H1 (cell line): ENCODE results near the gene PDRG1. TPM values are rescaled to one million over a fixed set of nuclear protein-coding genes. Genes with fewer than 3 reads are reported as not detected.

Experiments
- CTCF ChIA-PET: fragments of 300-600 bp; sonication (Branson Sonifier 250); formaldehyde crosslinking; loops from one replicate; lab custom pipeline; 2021; ENCODE audit not compliant: partially characterized antibody; lab: Charles Lee
- POLR2A ChIA-PET: fragments of 300-600 bp; sonication (Branson Sonifier 250); formaldehyde crosslinking; loops from one replicate; lab custom pipeline; 2021; ENCODE audit warnings: inconsistent platforms; ENCODE audit not compliant: partially characterized antibody; lab: Charles Lee
- DNase-seq, 2 experiments: peaks; one replicate each; pipeline versions ENCODE4 v3.0.0 to v3.0.0-alpha.2; 2010 to 2022; ENCODE audit warnings: low spot score in 2 of 2, low read depth in 1 of 2, mixed read lengths in 1 of 2
- FAIRE-seq: peaks from 2 replicates; lab custom pipeline; 2011; peaks lifted over from hg19 to GRCh38; lab: Jason Lieb, UNC
- H2AFZ ChIP-seq: 2 replicates; pipeline ENCODE4 v1.8.1; 2012; ENCODE audit warnings: low read length, inconsistent platforms
- H2AK5ac ChIP-seq: 2 replicates; pipeline ENCODE4 v1.6.1; 2013; ENCODE audit warnings: low read depth, low read length
- H2BK120ac ChIP-seq: replicated peaks from 2 replicates; pipeline ENCODE3; 2013; ENCODE audit warnings: low read depth, low read length, inconsistent platforms
- H2BK12ac ChIP-seq: 2 replicates; pipeline ENCODE4 v1.6.1; 2013; ENCODE audit warnings: low read depth, low read length
- H2BK15ac ChIP-seq: 2 replicates; pipeline ENCODE4 v1.6.1; 2013; ENCODE audit warnings: low read length
- H2BK20ac ChIP-seq: 2 replicates; pipeline ENCODE4 v1.6.1; 2013; ENCODE audit warnings: low read length
- H2BK5ac ChIP-seq: 2 replicates; pipeline ENCODE4 v1.6.1; 2013; ENCODE audit warnings: low read depth, low read length
- H3K14ac ChIP-seq: 2 replicates; pipeline ENCODE4 v1.6.1; 2013; ENCODE audit warnings: inconsistent platforms; ENCODE audit not compliant: insufficient read length
- H3K18ac ChIP-seq: 2 replicates; pipeline ENCODE4 v1.6.1; 2013; ENCODE audit warnings: low read length; ENCODE audit errors: extremely low read depth
- H3K23ac ChIP-seq: 2 replicates; pipeline ENCODE4 v1.6.1; 2013; ENCODE audit warnings: inconsistent platforms; ENCODE audit not compliant: insufficient read length
- H3K23me2 ChIP-seq: 2 replicates; pipeline ENCODE4 v1.6.1; 2013; ENCODE audit warnings: low read depth, low read length
- H3K27ac ChIP-seq: 2 replicates; pipeline ENCODE4 v1.6.1; 2011; ENCODE audit warnings: low read depth, low read length, inconsistent platforms
- H3K27me3 ChIP-seq, 4 experiments: replicated peaks in 1 of 4; 1 replicate in 1 of 4; 2 replicates in 3 of 4; pipeline versions ENCODE4 v1.6.1 to v1.8.1; 2011 to 2013; ENCODE audit warnings: low read length in 3 of 4, mild to moderate bottlenecking in 3 of 4, inconsistent platforms in 2 of 4, mixed read lengths in 2 of 4, moderate library complexity in 1 of 4; ENCODE audit not compliant: control insufficient read depth in 3 of 4, insufficient read depth in 3 of 4; ENCODE audit errors: extremely low read depth in 1 of 4
- H3K36me3 ChIP-seq, 4 experiments: 2 replicates each; pipeline versions ENCODE4 v1.6.1 to v1.8.1; 2011 to 2013; ENCODE audit warnings: mild to moderate bottlenecking in 4 of 4, low read length in 3 of 4, moderate library complexity in 2 of 4, control low read depth in 1 of 4, inconsistent platforms in 1 of 4; ENCODE audit not compliant: insufficient read depth in 4 of 4, control insufficient read depth in 2 of 4
- H3K4ac ChIP-seq: replicated peaks from 2 replicates; pipeline ENCODE3; 2013; ENCODE audit warnings: low read length, low read depth, mixed read lengths, inconsistent platforms; ENCODE audit not compliant: insufficient read length
- H3K4me1 ChIP-seq, 4 experiments: replicated peaks in 1 of 4; 1 replicate in 1 of 4; 2 replicates in 3 of 4; pipeline versions ENCODE4 v1.6.1 to v1.8.1; 2011 to 2013; ENCODE audit warnings: low read length in 3 of 4, inconsistent platforms in 2 of 4, mixed read lengths in 1 of 4; ENCODE audit not compliant: insufficient read depth in 4 of 4, control insufficient read depth in 3 of 4
- H3K4me2 ChIP-seq, 2 experiments: 2 replicates each; pipeline versions ENCODE4 v1.6.1 to v1.8.1; 2011 to 2013; ENCODE audit warnings: low read depth in 2 of 2, low read length in 2 of 2, control low read depth in 1 of 2, inconsistent platforms in 1 of 2, mild to moderate bottlenecking in 1 of 2; ENCODE audit not compliant: insufficient read depth in 1 of 2
- H3K4me3 ChIP-seq, 4 experiments: fragments of 200-600, 300-600 bp in 1 of 4; sonication (generic), shearing (Covaris generic), sonication (Bioruptor Twin) in 1 of 4; 2 replicates each; pipeline versions ENCODE4 v1.5.1 to v1.8.1; 2011 to 2016; ENCODE audit warnings: low read length in 4 of 4, low read depth in 3 of 4, control low read depth in 2 of 4, inconsistent platforms in 2 of 4, mild to moderate bottlenecking in 2 of 4, mixed read lengths in 1 of 4, moderate library complexity in 1 of 4; ENCODE audit not compliant: insufficient read depth in 2 of 4; ENCODE audit errors: extremely low read depth in 1 of 4
- H3K56ac ChIP-seq: replicated peaks from 2 replicates; pipeline ENCODE3; 2013; ENCODE audit warnings: low read depth, mild to moderate bottlenecking, mixed read lengths, low read length, inconsistent platforms; ENCODE audit not compliant: insufficient read length
- H3K79me1 ChIP-seq: 2 replicates; pipeline ENCODE4 v1.6.1; 2013; ENCODE audit warnings: low read depth, low read length, control low read depth
- H3K79me2 ChIP-seq, 2 experiments: 2 replicates each; pipeline versions ENCODE4 v1.6.1 to v1.8.1; 2012 to 2013; ENCODE audit warnings: low read length in 2 of 2, mild to moderate bottlenecking in 2 of 2, inconsistent platforms in 1 of 2; ENCODE audit not compliant: insufficient read depth in 2 of 2, control insufficient read depth in 1 of 2
- H3K9ac ChIP-seq, 4 experiments: replicated peaks in 1 of 4; 1 replicate in 1 of 4; 2 replicates in 3 of 4; pipeline versions ENCODE4 v1.6.1 to v1.8.1; 2011 to 2013; ENCODE audit warnings: low read depth in 3 of 4, low read length in 3 of 4, control low read depth in 2 of 4, mild to moderate bottlenecking in 2 of 4, moderate library complexity in 2 of 4, inconsistent platforms in 1 of 4; ENCODE audit errors: extremely low read depth in 1 of 4
- H3K9me3 ChIP-seq, 2 experiments: 2 replicates each; pipeline versions ENCODE4 v1.6.1 to v1.8.1; 2012 to 2013; ENCODE audit warnings: mild to moderate bottlenecking in 2 of 2, moderate library complexity in 2 of 2, control low read depth in 1 of 2, inconsistent platforms in 1 of 2, low read depth in 1 of 2, low read length in 1 of 2, mixed read lengths in 1 of 2; ENCODE audit not compliant: insufficient read depth in 2 of 2
- H4K20me1 ChIP-seq, 2 experiments: replicated peaks in 1 of 2; 2 replicates each; pipeline versions ENCODE3 to v1.8.1; 2011 to 2013; ENCODE audit warnings: inconsistent platforms in 2 of 2, low read length in 2 of 2, mild to moderate bottlenecking in 1 of 2; ENCODE audit not compliant: insufficient read depth in 2 of 2, control insufficient read depth in 1 of 2
- H4K5ac ChIP-seq: 2 replicates; pipeline ENCODE4 v1.6.1; 2013; ENCODE audit warnings: low read length, low read depth, mixed read lengths, inconsistent platforms; ENCODE audit not compliant: insufficient read length
- H4K8ac ChIP-seq: 2 replicates; pipeline ENCODE4 v1.8.0; 2013; ENCODE audit warnings: mild to moderate bottlenecking, moderate library complexity, low read length, inconsistent platforms; ENCODE audit not compliant: insufficient read depth; ENCODE audit errors: extremely low read depth
- H4K91ac ChIP-seq: replicated peaks from 2 replicates; pipeline ENCODE3; 2013; ENCODE audit warnings: low read length, mixed read lengths, inconsistent platforms; ENCODE audit not compliant: insufficient read length
- CEBPB ChIP-seq: IDR thresholded peaks from 2 replicates; pipeline ENCODE4 v1.6.1; 2012; ENCODE audit warnings: low read depth, low read length
- NANOG ChIP-seq: IDR thresholded peaks from 2 replicates; pipeline ENCODE4 v1.6.1; 2011; ENCODE audit warnings: low read length, low read depth, mild to moderate bottlenecking, inconsistent platforms; ENCODE audit not compliant: insufficient read depth, poor library complexity, severe bottlenecking
- RAD21 ChIP-seq, 2 experiments: IDR thresholded peaks in 1 of 2; conservative IDR thresholded peaks in 1 of 2; 2 replicates each; pipeline ENCODE4 v1.6.1; 2011; ENCODE audit warnings: low read depth in 2 of 2, low read length in 2 of 2, improper control_type of control experiment in 1 of 2, inconsistent platforms in 1 of 2, mild to moderate bottlenecking in 1 of 2, moderate library complexity in 1 of 2
- WGBS, 2 experiments: shearing (Covaris generic) in 1 of 2; methylation state at CpG; one replicate each; pipeline versions ENCODE4 v1.1.6 to v1.1.7; 2013 to 2015; ENCODE audit warnings: low lambda C conversion rate in 2 of 2, mixed read lengths in 2 of 2, inconsistent platforms in 1 of 2, low coverage in 1 of 2, missing lambda C conversion rate in 1 of 2; ENCODE audit not compliant: insufficient replicate concordance in 2 of 2, insufficient coverage in 1 of 2, insufficient read length in 1 of 2; ENCODE audit errors: extremely low coverage in 1 of 2, missing lambda C conversion rate in 1 of 2; 5-methylcytosine and 5-hydroxymethylcytosine counted together
- polyA plus RNA-seq, 7 experiments: library from polyadenylated mRNA; depleted of rRNA in 3 of 7; stranded (reverse) in 5 of 7; unstranded in 2 of 7; fragments of >200 nt in 5 of 7; fragments of 200-250 nt in 2 of 7; gene quantifications; 1 replicate in 5 of 7; 2 replicates in 1 of 7; 4 replicates in 1 of 7; pipeline versions ENCODE4 v1.2.1 to v1.2.3, GENCODE V29; 2011 to 2013; ENCODE audit warnings: missing spikeins in 2 of 7, mixed read lengths in 2 of 7
- total RNA-seq: library from RNA; stranded (reverse); fragmentation: NEBNext Ultra II Directional; extraction: Animal tissue kit (Norgen Biotek cat#: 25700); gene quantifications from 2 replicates; pipeline ENCODE4 v1.2.1, GENCODE V29; 2021
- TF ChIP-seq, protein P1 (sequence below), 3 experiments: IDR thresholded peaks; 1 replicate in 2 of 3; 2 replicates in 1 of 3; pipeline versions ENCODE4 v1.5.1 to v1.6.1; 2011; ENCODE audit warnings: low read length in 3 of 3, mild to moderate bottlenecking in 3 of 3, inconsistent platforms in 2 of 3, low read depth in 1 of 3, moderate library complexity in 1 of 3; ENCODE audit not compliant: insufficient read depth in 1 of 3; ENCODE audit errors: control extremely low read depth in 1 of 3

The PDRG1 gene
- total and polyA plus RNA-seq, 2 of the 8 experiments (the other 6 are each of a cell fraction or from before 2014, with no cell fraction given), result 14.2 to 20.8 TPM

DNA sequence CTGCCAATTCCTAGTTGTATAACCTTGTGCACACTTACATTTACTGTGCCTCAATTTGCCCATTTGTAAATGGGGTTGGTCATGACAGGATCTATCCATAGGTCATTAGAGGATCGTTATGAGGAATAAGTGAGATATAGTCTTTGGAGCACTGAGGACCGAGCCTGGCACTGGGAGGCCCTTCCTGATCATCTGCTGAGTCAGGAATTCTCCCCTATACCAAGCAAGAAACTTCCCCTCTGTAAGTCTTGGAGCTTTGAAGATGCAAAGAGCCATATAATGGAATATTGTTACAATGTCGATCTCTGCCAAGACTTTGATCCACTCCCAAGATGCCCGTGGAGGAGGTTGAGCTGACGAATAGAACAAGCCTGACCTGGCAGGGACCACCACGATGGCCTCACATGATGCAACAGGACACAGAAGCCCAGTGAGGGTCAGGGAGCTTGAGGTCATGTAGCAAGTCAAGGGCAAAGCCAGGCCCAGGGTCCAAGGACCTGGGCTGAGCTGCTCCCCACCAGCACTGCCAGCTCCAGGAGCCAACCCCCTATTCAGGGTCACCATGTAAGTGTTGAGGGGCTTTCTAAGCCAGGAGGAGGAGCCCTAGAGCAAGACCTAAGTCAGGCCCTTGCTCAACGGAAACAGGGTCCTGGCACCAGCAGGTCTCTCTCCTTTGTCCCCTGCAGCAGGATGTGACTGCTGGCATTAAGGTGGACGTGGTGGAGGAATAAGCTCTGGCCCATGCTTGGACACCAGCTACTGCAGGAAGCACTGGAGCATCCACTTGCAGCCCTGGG is 16.7 kb downstream of the PDRG1 start:
- Histone ChIP-seq H2AFZ (0 out of 2 replicates have a peak overlapping the region, but pooled peaks have one; percentile 29), H3K23ac (no peak overlapping the region), H2BK12ac (peak overlapping the region; percentile 68; the same call in 1 of the 2 replicates), H3K4me3 (no peak overlapping the region), H3K9me3 (no peaks in the 10 kb centered on the region), H4K20me1 (no peaks in the 10 kb centered on the region), H3K4me2 (no peak overlapping the region), H3K4ac (peak overlapping the region; percentile 15), H4K5ac (no peak overlapping the region), H2BK120ac (no peak overlapping the region), H3K27ac (no peak overlapping the region), H3K23me2 (no peaks in the 10 kb centered on the region), H2BK15ac (no peak overlapping the region), H3K9ac (no peak overlapping the region), H4K91ac (peak overlapping the region; percentile 39), H3K18ac (peak overlapping the region; percentile 65; the same call in 1 of the 2 replicates), H2AK5ac (no peak overlapping the region), H4K8ac (no peak overlapping the region), H3K14ac (no peak overlapping the region), H3K56ac (no peak overlapping the region), H2BK20ac (peak overlapping the region; percentile 67; the same call in 1 of the 2 replicates), H2BK5ac (peak overlapping the region; percentile 12; the same call in 1 of the 2 replicates), H3K36me3 (no peaks in the 10 kb centered on the region)
- ChIA-PET CTCF (interaction anchor here (0.7 to 6.5 kb wide), 39 partner anchors 9 to 273 kb away, joined by 3 to 71 read pairs (median 5); partner anchors contain the start of genes FOXS1 and PDRG1), POLR2A (interaction anchor here (0.9 to 1.8 kb wide), 4 partner anchors 9 to 34 kb away, joined by 3 to 6 read pairs (median 3); no protein-coding TSS in a partner anchor)
- FAIRE-seq (peak; percentile 92), DNase-seq (peak; percentile 50 to 65)
- TF ChIP-seq CEBPB, result 0 out of 2 replicates have a peak, but pooled peaks have one; percentile 23
- no peak for TF ChIP-seq NANOG
- TF ChIP-seq RAD21 (IDR thresholded peaks at IDR 0.05 in 1 of 2, conservative IDR thresholded peaks at IDR 0.05 in 1 of 2; ENCODE audit: low read depth in 2 of 2, low read length in 2 of 2), result peak; percentile 72 to 82
- TF ChIP-seq, protein P1, sequence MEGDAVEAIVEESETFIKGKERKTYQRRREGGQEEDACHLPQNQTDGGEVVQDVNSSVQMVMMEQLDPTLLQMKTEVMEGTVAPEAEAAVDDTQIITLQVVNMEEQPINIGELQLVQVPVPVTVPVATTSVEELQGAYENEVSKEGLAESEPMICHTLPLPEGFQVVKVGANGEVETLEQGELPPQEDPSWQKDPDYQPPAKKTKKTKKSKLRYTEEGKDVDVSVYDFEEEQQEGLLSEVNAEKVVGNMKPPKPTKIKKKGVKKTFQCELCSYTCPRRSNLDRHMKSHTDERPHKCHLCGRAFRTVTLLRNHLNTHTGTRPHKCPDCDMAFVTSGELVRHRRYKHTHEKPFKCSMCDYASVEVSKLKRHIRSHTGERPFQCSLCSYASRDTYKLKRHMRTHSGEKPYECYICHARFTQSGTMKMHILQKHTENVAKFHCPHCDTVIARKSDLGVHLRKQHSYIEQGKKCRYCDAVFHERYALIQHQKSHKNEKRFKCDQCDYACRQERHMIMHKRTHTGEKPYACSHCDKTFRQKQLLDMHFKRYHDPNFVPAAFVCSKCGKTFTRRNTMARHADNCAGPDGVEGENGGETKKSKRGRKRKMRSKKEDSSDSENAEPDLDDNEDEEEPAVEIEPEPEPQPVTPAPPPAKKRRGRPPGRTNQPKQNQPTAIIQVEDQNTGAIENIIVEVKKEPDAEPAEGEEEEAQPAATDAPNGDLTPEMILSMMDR (IDR thresholded peaks at IDR 0.05; ENCODE audit: control extremely low read depth in 1 of 3, insufficient read depth in 1 of 3, low read depth in 1 of 3, low read length in 3 of 3), result peak; percentile 67 to 96 (median 77)
- TF ChIP-seq, all 59 proteins: peak for 3
- Histone ChIP-seq H3K79me2 (no peaks in the 10 kb centered on the region), H3K79me1 (no peaks in the 10 kb centered on the region), H3K4me1 (peaks cover 0 to 8% (median 4%) of the 10 kb centered on the region in 4 experiments; a peak in 6 of 7 replicates), H3K27me3 (peaks cover 2 to 12% (median 6%) of the 10 kb centered on the region in 4 experiments; a peak in 4 of 7 replicates)
- 73% methylated on average over 8 of the region's 8 CpGs; no CpG with 5 or more reads in 1 of the 2 experiments for WGBS, 2 experiments
